Purkinje cell (primary cell): ENCODE results near the gene TMEM123. TPM values are rescaled to one million over a fixed set of nuclear protein-coding genes. Genes with fewer than 3 reads are reported as not detected.

Experiments used
- polyA plus RNA-seq: library from polyadenylated mRNA; unstranded; fragments of >200 nt; fragmentation: Nextera tagmentation; gene quantifications from 2 replicates; pipeline ENCODE4 v1.2.1, GENCODE V29; 2014

TMEM123 gene, protein sequence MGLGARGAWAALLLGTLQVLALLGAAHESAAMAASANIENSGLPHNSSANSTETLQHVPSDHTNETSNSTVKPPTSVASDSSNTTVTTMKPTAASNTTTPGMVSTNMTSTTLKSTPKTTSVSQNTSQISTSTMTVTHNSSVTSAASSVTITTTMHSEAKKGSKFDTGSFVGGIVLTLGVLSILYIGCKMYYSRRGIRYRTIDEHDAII
- 10.3 and 11.8 TPM in 2 replicates for polyA plus RNA-seq

DNA sequence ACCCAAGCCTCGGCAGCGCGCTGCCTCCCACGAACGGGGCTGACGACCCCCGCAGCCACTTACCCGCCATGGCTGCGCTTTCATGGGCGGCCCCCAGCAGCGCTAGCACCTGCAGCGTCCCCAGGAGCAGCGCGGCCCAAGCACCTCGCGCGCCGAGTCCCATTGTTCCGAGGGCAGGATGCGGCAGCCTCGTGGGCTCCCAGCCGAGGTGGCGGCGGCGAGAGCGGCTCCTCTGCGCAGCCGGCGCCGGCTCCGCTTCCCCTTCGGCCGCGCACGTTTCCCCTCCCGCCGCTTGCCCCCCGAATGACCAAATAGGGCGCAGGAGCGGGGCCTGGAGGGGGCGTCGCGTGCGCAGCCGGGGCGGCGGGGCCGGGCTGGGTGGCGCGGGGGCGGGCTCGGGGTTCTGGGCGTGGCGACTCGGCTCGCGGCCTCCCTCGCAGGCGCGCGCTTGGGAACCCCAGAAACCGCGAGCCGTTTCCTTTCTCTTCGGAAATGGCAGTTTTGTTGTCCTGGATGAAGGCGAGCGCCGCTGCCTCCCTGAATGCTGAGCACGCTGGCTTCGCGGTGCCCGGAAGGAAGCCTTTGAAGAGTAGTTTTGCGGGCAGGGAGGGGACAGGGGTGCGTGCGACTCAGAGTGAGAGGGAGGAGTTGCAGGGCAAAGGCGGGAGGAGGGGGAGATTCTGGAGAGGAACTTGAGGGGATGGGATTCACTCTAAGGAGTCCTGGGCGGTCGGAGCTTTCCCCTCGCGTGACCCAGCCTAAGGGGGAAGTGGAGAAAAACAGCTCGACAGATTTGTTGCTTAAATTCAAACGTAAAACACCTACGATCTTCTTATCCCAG lies at the start of gene TMEM123:
Gene TMEM123, minus strand, starts transcription at position 305 of the 841 bp plus-strand sequence. Its CDS starts 142 bp downstream, at position 163.

GRCh38 chr11:102346748-102347461 lies 105.7 kb downstream of the TMEM123 start, which contains the start of gene BIRC2:
Gene BIRC2, plus strand, starts transcription at chr11:102347214. Its CDS starts 2,641 bp downstream, at chr11:102349855.

Other genes with a start within 250 kb of the TMEM123 start
- 1.5 TPM in 1 of 2 replicates, not detected in the other for gene BIRC3, start 135.3 kb downstream of the TMEM123 start, polyA plus RNA-seq
- 26.8 and 27.7 TPM in 2 replicates for gene BIRC2, start 105.6 kb downstream of the TMEM123 start, polyA plus RNA-seq
- not detected in 2 replicates for gene MMP7, start 78.0 kb upstream of the TMEM123 start, polyA plus RNA-seq
- gene MMP20, start 172.6 kb upstream of the TMEM123 start, polyA plus RNA-seq = not detected in 2 replicates